ENCODE measurements around the gene PLPPR1.
"Not testable (repeated sequence)": the region's sequence is repeated elsewhere in the genome, so short reads cannot be mapped to it uniquely, and the experiment has no call there.

Gene PLPPR1

GRCh38 chr9:101235105-101235866 is 206.8 kb downstream of the PLPPR1 start:
- H3K4me1 Mint-ChIP-seq = no peaks in the 10 kb centered on the region
- H3K27ac Mint-ChIP-seq = no peak overlapping the region
- no peak overlapping the region for H3K4me3 Mint-ChIP-seq
- H3K9me3 Mint-ChIP-seq = no peaks in the 10 kb centered on the region
- no peaks in the 10 kb centered on the region for H3K36me3 Mint-ChIP-seq (ENCODE audit: low read depth)
- ATAC-seq (no peak), DNase-seq (no peak)
- no peaks in the 10 kb centered on the region for H3K27me3 Mint-ChIP-seq

GRCh38 chr9:101242651-101243050 is 214.1 kb downstream of the PLPPR1 start:
- Mint-ChIP-seq H3K36me3 (ENCODE audit: low read depth) (no peaks in the 10 kb centered on the region), H3K4me1 (no peaks in the 10 kb centered on the region), H3K27ac (no peak overlapping the region), H3K27me3 (peaks cover 4% of the 10 kb centered on the region), H3K9me3 (no peaks in the 10 kb centered on the region), H3K4me3 (no peak overlapping the region)
- no peak for ATAC-seq
- DNase-seq = no peak

DNA sequence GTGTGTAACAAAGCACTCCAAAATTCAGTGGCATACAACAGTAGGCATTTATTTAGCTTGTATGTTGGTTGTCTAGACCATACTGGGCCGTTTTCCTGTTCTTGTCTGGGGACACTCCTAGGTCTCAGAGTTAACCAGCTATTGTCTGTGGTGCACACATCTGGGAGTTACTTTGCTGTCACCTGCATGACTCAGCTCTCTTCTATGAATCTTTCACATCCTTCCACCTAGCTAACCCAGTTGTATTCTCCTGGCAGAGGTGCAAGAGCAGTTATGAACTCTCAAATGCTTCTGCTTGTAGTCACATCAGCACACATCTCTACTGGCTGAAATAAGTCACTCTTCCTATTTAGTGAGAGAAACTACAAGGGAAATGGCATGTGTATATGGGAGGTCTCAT is 218.2 kb downstream of the PLPPR1 start:
- Mint-ChIP-seq H3K27ac (no peak overlapping the region), H3K9me3 (no peaks in the 10 kb centered on the region), H3K4me1 (no peaks in the 10 kb centered on the region), H3K36me3 (ENCODE audit: low read depth) (no peaks in the 10 kb centered on the region), H3K27me3 (peaks cover 4% of the 10 kb centered on the region), H3K4me3 (no peak overlapping the region)
- DNase-seq (no peak), ATAC-seq (no peak)

DNA sequence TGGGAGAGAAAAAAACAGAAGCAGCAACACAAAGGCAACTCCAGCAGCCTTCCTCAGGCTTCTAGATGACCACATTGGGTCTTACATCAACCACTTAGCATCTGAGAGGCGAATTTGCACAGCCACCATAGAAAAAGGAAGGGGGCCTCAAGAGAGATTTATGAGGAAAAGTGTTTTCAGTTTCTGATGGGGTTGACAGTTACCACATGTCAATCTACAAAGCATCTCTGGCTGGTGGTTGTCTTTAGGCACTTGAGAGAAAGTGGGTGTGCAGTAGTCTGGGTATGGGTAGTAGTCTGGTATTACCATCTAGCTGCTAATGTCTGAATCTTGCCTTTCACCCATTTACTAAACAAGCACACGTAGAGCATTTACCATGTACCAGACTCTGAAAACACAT is 218.8 kb downstream of the PLPPR1 start:
- Mint-ChIP-seq H3K36me3 (ENCODE audit: low read depth) (no peaks in the 10 kb centered on the region), H3K27ac (no peak overlapping the region), H3K9me3 (no peaks in the 10 kb centered on the region), H3K4me3 (no peak overlapping the region), H3K4me1 (no peaks in the 10 kb centered on the region), H3K27me3 (peaks cover 4% of the 10 kb centered on the region)
- DNase-seq (no peak), ATAC-seq (no peak)

DNA sequence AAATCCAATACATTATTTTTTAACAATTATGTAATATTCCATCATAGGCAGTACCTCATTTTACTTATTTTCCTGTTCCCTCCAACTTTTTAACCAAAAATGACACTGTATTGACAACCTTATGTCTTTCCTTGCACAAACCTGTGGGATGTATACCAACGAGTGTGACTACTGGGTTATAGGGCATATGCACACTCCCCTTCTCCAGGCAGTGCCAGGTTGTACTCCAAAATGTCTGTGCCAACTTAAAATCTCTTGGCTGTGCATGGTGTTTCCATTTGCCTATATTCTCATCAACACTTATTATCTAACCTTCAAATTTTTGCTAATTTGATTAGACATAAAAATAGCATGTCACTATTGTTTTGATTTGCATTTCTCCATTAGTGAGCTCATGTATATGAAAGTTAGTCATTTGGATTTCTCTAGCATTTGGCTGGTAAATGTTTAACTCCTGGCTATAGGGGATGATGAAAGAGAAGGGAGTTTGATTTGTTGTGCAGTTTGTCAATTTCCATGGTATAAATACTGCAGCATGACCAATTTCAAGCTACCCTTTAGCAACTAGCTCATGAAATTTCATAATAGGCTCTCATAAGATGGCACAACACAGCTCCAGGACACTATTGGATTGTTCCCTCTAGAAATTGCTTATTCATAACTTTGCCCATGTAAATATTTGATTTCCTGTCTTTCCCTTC is 226.4 kb downstream of the PLPPR1 start:
- ATAC-seq (no peak), DNase-seq (no peak)
- Mint-ChIP-seq H3K27me3 (peaks cover 3% of the 10 kb centered on the region), H3K36me3 (ENCODE audit: low read depth) (no peaks in the 10 kb centered on the region), H3K4me3 (no peak overlapping the region), H3K9me3 (no peaks in the 10 kb centered on the region), H3K27ac (no peak overlapping the region), H3K4me1 (no peaks in the 10 kb centered on the region)

- ATAC-seq (no peak), DNase-seq (no peak)
- no peak overlapping the region for H3K4me3 Mint-ChIP-seq
- H3K27ac Mint-ChIP-seq = no peak overlapping the region
- H3K36me3 Mint-ChIP-seq (ENCODE audit: low read depth) = no peaks in the 10 kb centered on the region
- no peaks in the 10 kb centered on the region for H3K4me1 Mint-ChIP-seq
- H3K27me3 Mint-ChIP-seq = no peaks in the 10 kb centered on the region
- H3K9me3 Mint-ChIP-seq = peaks cover 3% of the 10 kb centered on the region
These were observed 236.2 kb downstream of the PLPPR1 start for GRCh38 chr9:101264727-101265126.

DNA sequence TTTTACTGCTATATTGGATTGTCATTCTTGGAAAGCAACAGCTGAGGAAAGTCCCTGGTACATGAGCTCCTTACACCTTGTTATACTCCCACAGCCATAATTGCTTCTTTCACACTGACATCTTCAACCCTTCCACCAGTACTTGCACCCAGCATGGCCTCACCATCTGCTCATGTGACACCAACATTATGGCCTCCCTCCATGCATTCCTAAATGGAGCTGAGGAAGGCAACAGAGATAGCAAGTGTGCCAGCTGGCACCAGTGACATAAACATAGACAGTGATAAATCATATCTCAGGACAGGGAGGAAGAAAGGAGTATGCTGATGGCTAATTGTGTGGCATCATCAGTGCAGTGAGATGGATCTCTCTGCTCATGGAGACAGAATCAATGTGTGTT is 236.7 kb downstream of the PLPPR1 start:
- no peaks in the 10 kb centered on the region for H3K36me3 Mint-ChIP-seq (ENCODE audit: low read depth)
- peaks cover 3% of the 10 kb centered on the region for H3K9me3 Mint-ChIP-seq
- H3K4me3 Mint-ChIP-seq = no peak overlapping the region
- H3K27ac Mint-ChIP-seq = no peak overlapping the region
- H3K27me3 Mint-ChIP-seq = peaks cover 2% of the 10 kb centered on the region
- DNase-seq (no peak), ATAC-seq (no peak)
- no peaks in the 10 kb centered on the region for H3K4me1 Mint-ChIP-seq

- no peak for ATAC-seq
- Mint-ChIP-seq H3K27ac (no peak overlapping the region), H3K36me3 (ENCODE audit: low read depth) (no peaks in the 10 kb centered on the region), H3K4me1 (no peaks in the 10 kb centered on the region), H3K9me3 (no peaks in the 10 kb centered on the region), H3K27me3 (peaks cover 8% of the 10 kb centered on the region), H3K4me3 (no peak overlapping the region)
- DNase-seq = no peak
These were observed 239.9 kb downstream of the PLPPR1 start for GRCh38 chr9:101268426-101268825.

DNA sequence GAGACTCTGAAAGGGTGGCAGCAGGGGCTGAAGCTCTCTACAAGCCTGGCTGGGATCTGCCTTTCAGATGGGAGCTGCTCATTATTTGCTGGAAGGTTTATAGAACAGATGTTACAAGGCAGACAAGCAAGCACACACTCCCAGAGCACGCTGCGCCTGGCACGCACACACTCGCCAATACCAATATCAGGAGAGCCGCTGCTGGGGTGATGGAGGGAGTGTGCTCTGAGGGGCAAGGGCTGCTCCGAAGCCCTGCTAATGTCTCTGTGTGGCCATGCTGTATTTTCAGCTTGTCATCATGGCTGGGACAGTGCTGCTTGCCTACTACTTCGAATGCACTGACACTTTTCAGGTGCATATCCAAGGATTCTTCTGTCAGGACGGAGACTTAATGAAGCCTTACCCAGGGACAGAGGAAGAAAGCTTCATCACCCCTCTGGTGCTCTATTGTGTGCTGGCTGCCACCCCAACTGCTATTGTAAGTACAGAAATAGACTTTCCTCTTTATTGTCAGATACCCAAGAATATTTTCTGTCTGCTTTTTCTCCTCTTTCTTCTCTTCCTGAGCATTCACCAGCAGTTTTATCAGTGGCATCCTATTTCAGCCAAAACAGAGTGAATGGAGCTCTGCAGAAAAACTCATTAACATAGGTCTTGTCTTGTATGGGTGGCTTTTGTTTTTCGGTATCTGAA is 241.2 kb downstream of the PLPPR1 start:
- Mint-ChIP-seq H3K27me3 (peaks cover 8% of the 10 kb centered on the region), H3K27ac (no peak overlapping the region), H3K9me3 (no peaks in the 10 kb centered on the region), H3K36me3 (ENCODE audit: low read depth) (no peaks in the 10 kb centered on the region), H3K4me3 (no peak overlapping the region), H3K4me1 (no peaks in the 10 kb centered on the region)
- ATAC-seq (no peak), DNase-seq (no peak)

DNA sequence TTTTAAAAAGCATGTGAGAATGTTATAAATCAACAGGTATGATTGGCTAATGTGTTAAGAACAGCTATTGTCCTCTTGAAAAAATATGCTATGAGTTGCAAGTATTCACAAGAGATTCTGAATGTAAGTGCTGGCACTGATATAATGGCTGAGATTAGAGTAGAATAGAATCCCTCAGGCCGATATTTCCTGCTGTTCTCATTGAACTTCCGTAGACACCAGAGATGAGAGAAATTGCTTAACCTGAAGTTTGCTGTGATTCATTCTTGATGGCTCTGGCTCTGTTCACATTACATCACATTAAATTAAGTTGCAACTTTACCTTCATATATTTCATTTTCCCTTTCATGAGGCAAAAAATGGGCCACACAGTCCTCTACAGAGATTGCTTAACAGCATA is 241.8 kb downstream of the PLPPR1 start:
- no peak overlapping the region for H3K4me3 Mint-ChIP-seq
- H3K4me1 Mint-ChIP-seq = no peaks in the 10 kb centered on the region
- DNase-seq (no peak), ATAC-seq (no peak)
- no peaks in the 10 kb centered on the region for H3K36me3 Mint-ChIP-seq (ENCODE audit: low read depth)
- H3K9me3 Mint-ChIP-seq = no peaks in the 10 kb centered on the region
- H3K27me3 Mint-ChIP-seq = peaks cover 8% of the 10 kb centered on the region
- no peak overlapping the region for H3K27ac Mint-ChIP-seq

DNA sequence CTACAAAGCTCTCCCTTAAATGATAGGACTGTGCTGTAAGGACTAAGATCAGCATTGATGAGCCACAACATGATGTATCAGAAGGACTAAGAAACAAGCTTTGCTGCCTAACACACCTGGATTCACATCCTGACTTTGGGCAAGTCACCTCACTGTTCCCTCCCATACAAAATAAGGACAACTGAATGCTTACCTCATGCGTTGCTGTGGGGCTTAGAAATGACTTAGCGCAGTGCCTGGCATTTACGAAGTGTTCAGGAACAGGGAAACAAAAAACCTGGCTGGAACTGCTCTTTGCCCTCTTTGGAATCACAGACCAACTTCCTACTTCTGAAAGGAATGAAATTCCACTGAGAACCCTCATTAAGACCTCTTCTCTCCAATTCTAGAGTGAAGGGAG is 242.6 kb downstream of the PLPPR1 start:
- Mint-ChIP-seq H3K4me1 (no peaks in the 10 kb centered on the region), H3K27ac (no peak overlapping the region), H3K4me3 (no peak overlapping the region), H3K36me3 (ENCODE audit: low read depth) (no peaks in the 10 kb centered on the region), H3K27me3 (peaks cover 8% of the 10 kb centered on the region), H3K9me3 (no peaks in the 10 kb centered on the region)
- DNase-seq (no peak), ATAC-seq (no peak)

DNA sequence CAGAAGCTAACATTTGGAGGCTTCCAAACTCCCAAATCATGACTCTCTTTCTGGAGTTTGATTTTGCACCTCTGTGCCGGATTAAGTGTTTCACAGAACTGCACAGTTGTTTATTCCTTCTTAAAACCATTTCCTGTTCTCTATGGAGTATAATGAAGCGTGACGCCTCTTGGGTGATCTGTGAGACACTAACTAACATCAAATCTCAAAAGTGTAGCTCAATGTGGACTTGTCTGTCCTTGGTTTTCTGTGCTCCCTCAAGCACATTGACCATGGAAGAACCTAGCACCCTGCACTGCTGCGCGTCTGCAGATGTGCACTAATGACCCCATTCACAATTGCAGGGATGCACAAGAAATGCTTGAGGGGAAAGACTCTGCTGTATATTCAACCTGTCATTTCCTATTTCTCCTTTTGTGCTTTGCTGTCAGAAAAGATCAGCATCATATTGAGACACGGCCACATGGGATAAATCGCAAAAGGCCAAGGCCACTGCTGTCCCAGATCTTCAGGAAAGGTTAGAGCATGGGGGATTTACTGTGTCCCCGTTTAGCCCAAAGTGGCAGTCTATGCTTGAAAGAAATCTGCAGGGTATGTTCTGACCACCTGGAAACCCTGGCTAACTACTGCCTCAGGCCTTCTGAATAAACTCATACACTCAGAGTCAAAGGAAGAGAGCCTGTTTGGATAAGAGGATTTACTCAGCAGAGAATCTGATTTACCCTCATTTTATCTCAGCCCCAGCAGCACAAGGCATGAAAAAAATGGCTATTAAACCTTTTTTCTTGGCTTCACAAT is 246.6 kb downstream of the PLPPR1 start:
- peaks cover 26% of the 10 kb centered on the region for H3K27me3 Mint-ChIP-seq
- peaks cover 4% of the 10 kb centered on the region for H3K9me3 Mint-ChIP-seq
- no peak overlapping the region for H3K27ac Mint-ChIP-seq
- no peaks in the 10 kb centered on the region for H3K4me1 Mint-ChIP-seq
- DNase-seq (no peak), ATAC-seq (no peak)
- no peaks in the 10 kb centered on the region for H3K36me3 Mint-ChIP-seq (ENCODE audit: low read depth)
- H3K4me3 Mint-ChIP-seq = no peak overlapping the region

DNA sequence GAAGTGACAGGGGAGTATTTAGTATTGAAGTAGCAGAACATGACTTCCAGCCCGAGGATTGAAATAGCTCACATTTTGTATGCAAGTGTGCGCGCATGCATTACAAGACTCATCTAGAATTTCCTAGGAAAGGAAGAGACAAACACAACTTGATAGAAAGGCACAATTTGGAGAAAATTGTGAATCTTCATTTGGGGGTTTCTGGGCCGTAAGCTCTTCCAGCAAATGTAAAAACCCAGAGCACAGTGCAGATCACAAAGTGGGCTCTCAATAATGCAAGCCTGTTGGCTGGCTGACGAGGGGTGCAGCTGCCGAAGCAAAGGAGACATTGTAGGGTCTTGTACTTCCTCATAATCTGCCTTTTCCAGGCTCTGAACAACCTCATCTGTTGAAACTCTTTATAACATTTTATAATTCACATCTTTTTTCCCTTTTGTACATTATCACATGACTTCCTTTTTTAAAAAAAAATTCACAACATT is 247.3 kb downstream of the PLPPR1 start:
- Mint-ChIP-seq H3K36me3 (ENCODE audit: low read depth) (no peaks in the 10 kb centered on the region), H3K4me1 (no peaks in the 10 kb centered on the region), H3K9me3 (peaks cover 4% of the 10 kb centered on the region), H3K27me3 (peaks cover 30% of the 10 kb centered on the region), H3K27ac (no peak overlapping the region), H3K4me3 (no peak overlapping the region)
- ATAC-seq (no peak), DNase-seq (no peak)

- H3K9me3 Mint-ChIP-seq; H3K27ac Mint-ChIP-seq; H3K4me1 Mint-ChIP-seq; H3K4me3 Mint-ChIP-seq; H3K27me3 Mint-ChIP-seq; DNase-seq; H3K36me3 Mint-ChIP-seq (ENCODE audit: low read depth); ATAC-seq: not testable (repeated sequence)
These were observed 262.5 kb downstream of the PLPPR1 start for GRCh38 chr9:101291043-101291442.

All from activated naive CD8-positive, alpha-beta T cell treated with anti-CD3 and anti-CD28 coated beads, Interleukin-2, amount 50 U/mL, for 24 hours (primary cell).